ENCODE data around the gene LIN28B. TPM values are rescaled to one million over a fixed set of nuclear protein-coding genes. Genes with fewer than 3 reads are reported as not detected.

The LIN28B gene
- total and polyA plus RNA-seq, 2 of the 4 experiments (the other 2 are of a cell fraction), result not detected

- no peak for TF ChIP-seq USF2 (IDR thresholded peaks at IDR 0.05; ENCODE audit: low read depth, low read length)
Measured at GRCh38 chr6:104959026-104959858, 2.3 kb downstream of the LIN28B start (continued).

GRCh38 chr6:104969108-104969507, 12.2 kb downstream of the LIN28B start:
- in situ Hi-C loops (cut with MboI; ENCODE audit: low sequenced_read_pairs) (no loop called here), intact Hi-C loops (cut with micrococcal nuclease) (no loop called here), dilution Hi-C loops (cut with HindIII; ENCODE audit: low sequenced_read_pairs, unreplicated experiment) (no loop called here)
- no peaks in the 10 kb centered on the region for H4K20me1 ChIP-seq (ENCODE audit: insufficient read depth, low read length)
- no TSS peak for BruUV-seq (replicated peaks)
- no peak overlapping the region for H3K9ac ChIP-seq (ENCODE audit: low read depth, low read length)
- H3K23ac ChIP-seq (ENCODE audit: low read depth, low read length), result no peak overlapping the region
- H3K56ac ChIP-seq (ENCODE audit: extremely low read depth, insufficient read depth, low read length), result no peak overlapping the region
- H3K27ac ChIP-seq (ENCODE audit: insufficient read depth, low read length), result no peak overlapping the region
- WGBS, 2 experiments (ENCODE audit: extremely low coverage in 2 of 2, insufficient read length in 1 of 2), result no CpG with 5 or more reads among the region's 2 CpGs
- no peak overlapping the region for H2AFZ ChIP-seq (replicated peaks; ENCODE audit: low read length, poor library complexity)
- no peak overlapping the region for H2BK120ac ChIP-seq (ENCODE audit: low read depth, low read length)
- H4K5ac ChIP-seq (ENCODE audit: low read depth, low read length), result no peak overlapping the region
- no peak overlapping the region for H4K91ac ChIP-seq (ENCODE audit: insufficient read depth, low read depth, low read length)
- no peak overlapping the region for H3K14ac ChIP-seq (replicated peaks; ENCODE audit: low read depth, low read length)
- H2BK5ac ChIP-seq (ENCODE audit: low read depth, low read length, poor library complexity, severe bottlenecking), result no peak overlapping the region
- CTCF ChIA-PET, result no interaction called here
- no peaks in the 10 kb centered on the region for H3K9me3 ChIP-seq (ENCODE audit: control insufficient read depth, insufficient read depth, low read length)
- POLR2A ChIA-PET (ENCODE audit: unreplicated experiment), result no interaction called here
- H2BK20ac ChIP-seq (ENCODE audit: low read depth, low read length), result no peak overlapping the region
- H3K79me1 ChIP-seq (ENCODE audit: low read depth in 1 of 2, low read length in 2 of 2), result no peaks in the 10 kb centered on the region
- H2BK15ac ChIP-seq (ENCODE audit: low read depth, low read length), result no peak overlapping the region
- no peaks in the 10 kb centered on the region for H3K27me3 ChIP-seq (ENCODE audit: control insufficient read depth, insufficient read depth, low read length)
- H2AK9ac ChIP-seq (replicated peaks; ENCODE audit: low read depth, low read length, poor library complexity), result no peak overlapping the region
- DNase-seq, result no peak
- H3K4ac ChIP-seq (ENCODE audit: low read depth, low read length), result no peak overlapping the region
- no peak overlapping the region for H3K4me2 ChIP-seq (ENCODE audit: low read depth, low read length)
- TF ChIP-seq MXI1 (IDR thresholded peaks at IDR 0.05; ENCODE audit: borderline replicate concordance, low read depth, low read length) (no peak), RAD21 (IDR thresholded peaks at IDR 0.05; ENCODE audit: low read length) (no peak), CTCF (conservative IDR thresholded peaks at IDR 0.05; ENCODE audit: low read depth, low read length) (no peak), BHLHE40 (IDR thresholded peaks at IDR 0.05; ENCODE audit: low read depth, low read length) (no peak), USF2 (IDR thresholded peaks at IDR 0.05; ENCODE audit: low read depth, low read length) (no peak), SMC3 (IDR thresholded peaks at IDR 0.05; ENCODE audit: low read depth, low read length) (no peak), FOS (IDR thresholded peaks at IDR 0.05; ENCODE audit: low read depth, low read length) (no peak), MAFK (IDR thresholded peaks at IDR 0.05; ENCODE audit: low read depth, low read length) (no peak), NFE2L2 (IDR thresholded peaks at IDR 0.05; ENCODE audit: low read depth, low read length) (no peak), CHD1 (IDR thresholded peaks at IDR 0.05; ENCODE audit: low read depth, low read length) (no peak), RFX5 (IDR thresholded peaks at IDR 0.05; ENCODE audit: low read depth, low read length) (no peak), MAZ (IDR thresholded peaks at IDR 0.05; ENCODE audit: borderline replicate concordance, low read depth, low read length) (no peak)
- H3K18ac ChIP-seq (ENCODE audit: low read depth, low read length), result no peak overlapping the region
- no peaks in the 10 kb centered on the region for H3K4me1 ChIP-seq (ENCODE audit: control insufficient read depth, insufficient read depth, low read length)
- H3K4me3 ChIP-seq (ENCODE audit: insufficient read depth, low read depth, low read length), result no peak overlapping the region
- no peak for ATAC-seq (ENCODE audit: low read depth)
- H3K36me3 ChIP-seq (ENCODE audit: control insufficient read depth, insufficient read depth, low read length), result no peaks in the 10 kb centered on the region
- no peak overlapping the region for H4K8ac ChIP-seq (ENCODE audit: low read depth in 2 of 2, low read length in 2 of 2)
- no peak overlapping the region for H2AK5ac ChIP-seq (ENCODE audit: low read depth, low read length)
- H3K9me1 ChIP-seq (ENCODE audit: insufficient read depth, low read length), result no peaks in the 10 kb centered on the region
